Left colon (tissue), 2 donors: ENCODE results near the gene ABTB2. TPM values are rescaled to one million over a fixed set of nuclear protein-coding genes. Genes with fewer than 3 reads are reported as not detected.

ENCODE experiments used
- ATAC-seq: fragments of 200-7000 bp; cut with Tn5 transposase; one replicate; pipeline ENCODE4 v1.9.1; 2020; ENCODE audit warnings: mild to moderate bottlenecking, moderate library complexity
- DNase-seq, 2 donors: peaks; one replicate each; pipeline ENCODE4 v3.0.0-alpha.2; 2020
- intact Hi-C, 2 donors: fragments of 100-400 bp; cut with DNase I in 1 of 2; cut with micrococcal nuclease in 1 of 2; formaldehyde crosslinking; loops; one replicate each; pipeline versions ENCODE4 v1.11.2 to v1.14.0; 2022; cut with DNase I, micrococcal nuclease
- total RNA-seq, 2 donors: library from RNA; stranded (reverse); fragmentation: NEBNext Ultra II Directional; extraction: Animal tissue kit (Norgen Biotek cat#: 25700); gene quantifications; one replicate each; pipeline ENCODE4 v1.2.1, GENCODE V29; 2021
- donor health status: DM: no; HTN: no; CAD: no.
- donor health status: DM: yes; HTN: yes; CAD: no.

The ABTB2 gene
- total RNA-seq, 2 donors from 2014 or later = 16.5 to 16.6 TPM

DNA sequence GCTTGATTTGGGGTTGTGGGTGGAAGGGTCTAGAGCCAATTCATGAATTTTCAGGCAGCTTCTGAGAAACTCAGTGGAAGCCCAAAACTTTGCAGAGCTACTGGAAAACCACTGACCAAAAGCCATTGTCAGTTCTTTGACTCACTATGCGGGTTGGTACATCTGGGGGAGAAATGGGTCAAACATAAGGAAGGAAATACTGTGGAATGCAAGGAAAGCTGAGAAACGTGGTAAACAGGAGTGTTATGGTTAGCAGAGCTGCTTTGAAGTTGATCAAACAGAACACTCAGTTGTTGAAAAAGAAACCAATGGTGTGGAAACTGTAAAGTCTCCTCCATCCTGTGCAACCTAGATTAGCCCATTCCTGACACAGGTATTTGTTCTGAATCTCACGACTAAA lies 6.3 kb upstream of the ABTB2 start:
- DNase-seq (no peak), ATAC-seq (no peak)
- intact Hi-C loops = loop anchor here in 1 of 2 donors (10.0 kb wide), 1 partner anchor 369 kb away; no protein-coding TSS in a partner anchor

DNA sequence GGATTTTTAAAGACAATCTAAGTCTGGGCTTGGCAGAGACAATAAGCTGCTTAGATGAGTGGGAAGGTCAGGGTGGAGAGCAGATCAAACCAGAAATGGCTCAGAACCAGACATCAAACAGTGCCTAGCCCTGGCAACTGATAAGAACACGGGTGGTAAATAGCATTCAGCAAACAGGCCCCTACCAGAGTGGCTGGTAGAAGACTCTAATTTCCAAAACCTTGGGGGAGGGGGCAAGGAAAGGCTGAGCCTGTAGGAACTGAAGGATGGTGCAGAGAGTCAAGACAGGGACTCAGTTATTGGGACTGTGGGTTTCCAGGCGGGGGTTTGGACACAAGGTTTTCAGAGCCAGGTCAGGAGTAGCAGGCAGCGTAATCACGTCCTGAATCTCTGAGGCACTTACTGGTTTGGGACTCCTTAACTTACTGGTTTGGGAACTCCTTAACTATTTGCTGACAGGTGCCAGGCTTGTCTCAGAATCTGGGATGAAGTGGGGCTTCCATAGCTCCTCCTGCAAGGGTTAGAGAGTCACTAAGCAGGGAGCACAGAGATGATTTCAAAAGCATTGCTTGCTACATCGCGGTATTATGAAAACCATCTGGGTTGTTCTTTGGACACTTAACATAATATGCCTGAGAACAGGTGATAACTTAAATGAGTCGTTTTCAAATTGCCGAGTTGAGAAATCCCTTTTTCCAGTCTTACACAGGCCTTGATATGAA lies 5.7 kb upstream of the ABTB2 start:
- intact Hi-C loops = loop anchor here in 1 of 2 donors (10.0 kb wide), 1 partner anchor 369 kb away; no protein-coding TSS in a partner anchor
- ATAC-seq (no peak), DNase-seq (no peak)

DNA sequence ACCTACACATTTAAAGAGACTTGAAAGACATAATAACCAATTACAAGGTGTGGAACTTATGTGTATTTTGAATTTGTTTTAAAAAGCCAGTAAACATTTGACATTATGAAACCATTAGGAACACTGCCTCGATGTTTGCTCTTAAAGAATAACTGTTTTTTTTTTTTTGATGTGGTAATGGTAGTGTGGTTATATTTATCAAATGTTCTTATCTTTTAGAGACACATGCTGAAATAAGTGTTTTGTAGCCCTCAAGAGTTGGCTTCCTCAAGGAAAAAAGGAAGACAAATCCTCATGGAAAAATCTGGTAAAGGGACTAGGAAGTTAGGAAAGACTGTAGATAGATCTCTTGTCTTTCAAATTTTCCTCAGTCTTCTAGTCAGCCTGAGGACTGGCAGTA lies 2.2 kb upstream of the ABTB2 start:
- no peak for ATAC-seq
- no peak for DNase-seq
- intact Hi-C loops = loop anchor here in 1 of 2 donors (10.0 kb wide), 1 partner anchor 365 kb away; no protein-coding TSS in a partner anchor

DNA sequence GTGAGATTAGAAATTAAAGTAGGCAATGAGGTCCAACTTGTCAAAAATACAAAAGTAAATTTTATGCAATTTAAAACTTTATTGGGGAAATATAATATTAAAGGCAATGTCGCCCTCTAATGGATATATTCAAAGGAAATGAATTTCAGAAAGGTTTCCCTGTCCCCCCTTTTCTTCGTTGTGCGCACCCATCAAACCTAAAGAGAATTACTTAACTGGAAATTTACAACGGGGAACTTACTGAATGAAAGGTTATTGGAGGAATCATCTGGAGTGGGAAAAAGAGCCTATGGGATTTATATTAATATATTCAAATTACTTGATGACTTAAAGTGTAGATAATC lies 1.7 kb upstream of the ABTB2 start:
- DNase-seq (no peak), ATAC-seq (no peak)
- intact Hi-C loops = loop anchor here (2.0 to 5.0 kb wide), 2 partner anchors 185 to 187 kb away; no protein-coding TSS in a partner anchor

- ATAC-seq = peak; percentile 39
- intact Hi-C loops = loop anchor here (2.0 to 5.0 kb wide), 2 partner anchors 184 to 187 kb away; no protein-coding TSS in a partner anchor
- DNase-seq = peak; percentile 78 to 81
Observed at GRCh38 chr11:34358728-34359547, 1.1 kb upstream of the ABTB2 start.

DNA sequence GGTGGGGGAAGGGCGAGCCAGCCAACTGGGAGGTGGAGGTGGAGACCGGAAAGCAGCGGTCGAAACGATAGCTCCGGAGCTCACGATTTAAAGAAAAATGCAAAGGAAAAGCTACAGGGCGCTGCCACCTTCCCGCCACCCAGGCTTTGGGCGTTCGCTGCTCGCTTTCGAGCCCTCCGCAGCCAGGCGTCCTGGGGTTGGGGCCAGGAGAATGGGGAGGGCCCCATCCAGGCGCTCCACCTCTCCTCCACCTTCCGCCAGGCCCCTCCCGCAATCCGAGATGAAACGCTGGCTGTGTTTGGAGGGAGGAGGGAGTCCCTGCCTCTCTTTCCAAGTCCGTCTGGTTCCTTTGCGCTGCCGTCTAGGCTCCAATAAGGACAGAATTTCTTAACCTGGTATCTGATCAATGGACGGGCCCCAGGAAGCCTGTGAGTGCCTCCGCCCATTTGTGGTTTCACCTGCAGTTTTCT lies 483 bp upstream of the ABTB2 start:
- DNase-seq = peak; percentile 65 to 77
- peak; percentile 44 for ATAC-seq
- intact Hi-C loops = loop anchor here (2.0 to 5.0 kb wide), 2 partner anchors 183 to 186 kb away; no protein-coding TSS in a partner anchor

DNA sequence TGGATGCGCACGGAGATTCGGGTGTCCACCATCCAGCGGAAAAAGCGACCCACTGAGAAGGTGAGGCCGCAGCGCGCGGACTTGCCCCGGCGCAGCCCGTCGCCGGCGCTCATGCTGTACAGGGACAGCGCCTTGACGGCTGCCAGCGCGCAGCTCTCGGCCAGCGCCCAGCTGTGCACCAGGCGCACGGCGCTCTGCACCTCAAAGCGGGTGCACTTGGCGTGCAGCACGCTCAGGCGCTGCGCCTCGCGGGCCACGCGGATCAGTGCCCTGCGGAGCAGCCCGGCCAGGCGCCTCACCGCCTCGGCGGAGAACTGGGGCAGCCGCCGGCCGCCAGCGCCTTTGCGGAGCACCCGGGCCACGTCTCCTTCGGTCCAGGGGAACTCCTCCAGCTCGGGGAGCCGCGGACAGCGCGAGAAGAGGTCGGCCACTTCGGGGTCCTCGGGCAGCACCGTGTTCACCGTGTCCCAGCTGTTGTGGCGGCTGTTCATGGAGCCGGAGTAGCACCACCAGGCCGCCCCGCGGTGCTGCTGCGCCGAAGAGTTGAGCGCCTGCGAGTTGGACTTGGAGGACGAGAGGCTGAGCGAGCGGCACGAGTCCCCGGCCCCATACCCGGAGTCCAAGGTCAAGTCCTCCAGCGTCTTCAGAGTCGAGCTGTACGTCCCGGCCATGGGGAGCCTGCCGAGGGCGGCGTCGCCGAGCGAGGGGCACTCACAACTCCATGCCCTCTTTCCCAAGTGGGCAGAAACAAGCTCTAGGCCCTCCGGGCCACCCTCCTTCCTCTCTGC lies 703 bp downstream of the ABTB2 start:
- intact Hi-C loops = loop anchor here in 1 of 2 donors (5.0 kb wide), 1 partner anchor 185 kb away; no protein-coding TSS in a partner anchor
- DNase-seq (peak; percentile 62 to 73), ATAC-seq (peak; percentile 52)

- DNase-seq (peak in 1 of 2 donors; percentile 43), ATAC-seq (no peak)
- intact Hi-C loops = loop anchor here in 1 of 2 donors (5.0 kb wide), 1 partner anchor 184 kb away; no protein-coding TSS in a partner anchor
Observed at GRCh38 chr11:34356576-34356912, 1.3 kb downstream of the ABTB2 start.

DNA sequence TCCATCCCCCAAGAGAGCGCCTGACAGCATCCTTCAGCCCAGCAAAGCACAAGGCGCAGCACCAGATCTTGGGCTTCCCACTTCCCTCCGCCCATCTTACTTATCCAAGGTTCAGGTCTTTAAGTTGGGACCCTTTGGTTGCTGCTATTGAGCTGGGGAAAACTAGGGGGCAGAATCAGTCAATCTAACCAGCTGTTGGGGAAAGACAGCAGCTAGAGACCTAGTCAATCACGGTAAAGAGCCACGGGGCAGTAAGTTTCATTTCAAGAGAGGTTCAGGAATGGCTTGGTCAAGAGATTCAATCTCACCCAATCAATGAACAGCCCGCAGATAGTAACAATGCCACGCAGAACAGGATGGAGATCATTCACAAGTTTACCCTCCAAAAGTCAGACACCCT lies 1.7 kb downstream of the ABTB2 start:
- intact Hi-C loops = loop anchor here in 1 of 2 donors (5.0 kb wide), 1 partner anchor 184 kb away; no protein-coding TSS in a partner anchor
- no peak for DNase-seq
- no peak for ATAC-seq

- DNase-seq (no peak), ATAC-seq (no peak)
- intact Hi-C loops = loop anchor here in 1 of 2 donors (5.0 kb wide), 1 partner anchor 183 kb away; no protein-coding TSS in a partner anchor
Observed at GRCh38 chr11:34355726-34356125, 2.1 kb downstream of the ABTB2 start.

- ATAC-seq = no peak
Observed at GRCh38 chr11:34354782-34355181, 3.0 kb downstream of the ABTB2 start.

DNA sequence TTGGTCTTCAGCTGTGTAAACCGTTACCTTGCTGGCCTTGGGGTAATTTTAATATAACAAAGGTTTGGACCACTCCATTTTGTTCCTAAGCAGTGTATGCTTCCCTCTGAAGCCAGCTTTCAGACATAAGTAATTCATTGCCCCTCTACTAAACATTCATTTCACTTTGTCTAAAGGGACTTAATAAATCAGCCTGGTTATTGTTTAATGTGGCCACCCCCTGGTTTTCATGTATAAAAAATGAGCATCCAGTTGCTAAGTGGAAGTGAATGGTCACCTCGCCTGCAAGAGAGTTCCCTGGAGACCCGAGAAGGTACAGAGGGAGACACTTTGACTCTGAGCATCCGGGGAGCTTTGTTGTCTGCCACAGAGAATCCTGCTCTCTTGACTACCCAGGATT lies 3.9 kb downstream of the ABTB2 start:
- ATAC-seq = no peak
- intact Hi-C loops = no loop called here
- DNase-seq = no peak

More at GRCh38 chr11:34354782-34355181, 3.0 kb downstream of the ABTB2 start:
- no peak for DNase-seq
- intact Hi-C loops = loop anchor here in 1 of 2 donors (5.0 kb wide), 1 partner anchor 182 kb away; no protein-coding TSS in a partner anchor

DNA sequence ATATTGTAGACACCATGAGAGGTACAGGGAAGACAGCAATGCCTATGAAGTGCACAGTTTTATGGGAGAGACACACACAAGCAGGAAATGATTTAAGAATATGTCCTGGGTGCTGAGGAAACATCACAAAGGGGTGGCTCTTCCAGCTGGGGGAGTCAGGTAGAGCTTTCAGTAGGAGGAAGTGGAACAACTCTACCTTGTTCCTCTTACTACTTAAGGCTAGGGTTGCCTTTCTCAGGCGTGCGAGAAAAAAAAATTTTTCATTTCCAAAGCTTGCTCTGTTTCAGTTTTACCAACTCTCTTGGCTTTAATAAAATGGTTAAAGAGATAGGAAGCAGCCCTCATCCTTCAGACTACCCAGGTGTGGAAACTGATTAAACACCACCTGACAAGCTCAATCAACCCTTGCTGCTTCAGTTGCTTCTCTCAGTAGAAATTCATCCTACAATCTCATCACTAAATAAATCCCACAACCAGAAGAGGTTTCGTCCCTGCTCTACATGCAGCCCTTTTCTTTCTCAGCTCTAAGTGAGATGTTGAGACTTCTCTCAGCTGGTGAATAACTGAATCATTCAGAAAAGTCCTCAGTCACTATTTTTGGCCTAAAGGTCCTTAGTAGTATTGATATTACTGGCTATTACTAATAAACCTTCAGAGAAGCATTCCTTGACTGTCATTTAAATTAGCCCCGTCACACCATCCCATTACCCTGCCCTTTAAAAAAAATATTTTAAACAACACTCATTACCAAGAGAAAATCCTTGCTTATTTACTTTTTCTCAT lies 5.9 kb downstream of the ABTB2 start:
- intact Hi-C loops = no loop called here

GRCh38 chr11:34351051-34351450 lies 6.8 kb downstream of the ABTB2 start:
- intact Hi-C loops = no loop called here
- ATAC-seq (no peak), DNase-seq (no peak)

More for the DNA sequence above, 5.9 kb downstream of the ABTB2 start:
- ATAC-seq = peak; percentile 22
- DNase-seq = no peak

GRCh38 chr11:34349882-34350281 lies 7.9 kb downstream of the ABTB2 start:
- ATAC-seq (peak; percentile 27), DNase-seq (no peak)
- intact Hi-C loops = no loop called here

- intact Hi-C loops = no loop called here
- no peak for ATAC-seq
- no peak for DNase-seq
Observed at GRCh38 chr11:34348919-34349318, 8.9 kb downstream of the ABTB2 start.

- ATAC-seq = no peak
- no peak for DNase-seq
- intact Hi-C loops = no loop called here
Observed at GRCh38 chr11:34348096-34348495, 9.7 kb downstream of the ABTB2 start.

DNA sequence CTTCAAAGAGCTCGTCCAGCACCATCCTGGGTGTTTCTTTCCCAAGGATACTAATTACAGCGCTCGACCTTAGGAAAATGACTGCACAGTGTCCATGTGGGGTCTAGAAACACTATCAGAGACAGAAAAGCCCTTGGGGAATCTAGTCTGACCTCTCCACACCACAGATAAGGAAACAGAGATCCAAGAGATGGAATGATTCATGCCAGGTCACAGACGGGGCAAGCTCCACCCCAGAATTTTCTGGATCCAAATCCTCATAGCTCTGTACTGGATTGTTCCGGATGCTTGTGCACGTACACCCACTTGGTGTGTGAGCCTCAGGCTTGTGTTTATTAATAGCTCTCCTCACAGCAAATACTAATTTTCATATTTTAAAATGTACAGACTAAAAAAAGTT lies 11.3 kb downstream of the ABTB2 start:
- no peak for DNase-seq
- intact Hi-C loops = no loop called here
- peak; percentile 28 for ATAC-seq
